GM21717 (cell line): Measurements from ENCODE around the gene SLC25A1.

Experiments used
- ATAC-seq: cut with Tn5 transposase; IDR thresholded peaks from one replicate; pipeline ENCODE4 v1.9.1; 2021; ENCODE audit warnings: mild to moderate bottlenecking, moderate library complexity; ENCODE audit not compliant: unreplicated experiment

Gene SLC25A1

DNA sequence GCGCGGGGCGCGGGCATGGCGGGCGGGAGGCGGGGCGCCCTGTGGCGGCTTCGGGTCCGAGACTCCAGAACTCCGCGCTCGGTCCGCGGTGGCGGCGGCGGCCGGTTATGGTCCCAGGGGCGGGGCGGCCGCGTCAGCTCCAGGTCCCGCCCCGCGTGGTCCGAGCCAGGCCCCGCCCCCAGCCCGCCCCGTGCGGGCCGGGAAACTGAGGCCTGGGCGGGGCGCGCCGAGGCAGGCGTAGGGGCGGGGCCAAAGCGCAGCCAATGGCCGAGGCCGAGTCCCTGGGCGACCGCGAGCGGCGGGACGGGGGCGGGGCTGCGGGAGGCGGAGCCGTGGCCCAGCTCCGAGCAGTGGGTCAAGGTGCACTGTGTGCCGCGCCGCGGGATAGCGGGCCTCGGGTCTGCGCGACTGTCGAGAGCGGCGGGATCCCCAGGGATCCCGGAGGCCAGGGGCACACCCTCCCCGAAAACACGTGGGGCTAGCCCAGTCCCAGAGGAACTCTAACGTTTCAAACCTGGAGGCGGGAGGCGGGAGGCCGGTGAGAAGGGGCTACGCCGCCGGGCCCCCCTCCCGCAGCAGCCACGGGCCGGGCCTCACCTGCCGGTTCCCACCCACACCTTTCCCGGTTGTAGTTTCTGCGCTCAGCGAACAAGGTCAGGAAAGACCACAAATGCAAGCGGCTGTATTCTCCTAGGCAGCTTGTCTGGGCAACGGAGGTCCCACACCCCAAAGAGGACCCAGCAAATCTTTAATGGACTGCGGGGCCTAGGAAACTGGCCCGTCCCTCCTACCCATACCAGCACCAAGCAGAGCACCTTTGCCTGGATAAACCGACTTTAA is at the start of gene SLC25A1:
Gene SLC25A1 (minus strand): TSS at position 80 of the 840 bp plus-strand sequence. CDS start 63 bp downstream, at position 17.
- ATAC-seq: peak; percentile 56

DNA sequence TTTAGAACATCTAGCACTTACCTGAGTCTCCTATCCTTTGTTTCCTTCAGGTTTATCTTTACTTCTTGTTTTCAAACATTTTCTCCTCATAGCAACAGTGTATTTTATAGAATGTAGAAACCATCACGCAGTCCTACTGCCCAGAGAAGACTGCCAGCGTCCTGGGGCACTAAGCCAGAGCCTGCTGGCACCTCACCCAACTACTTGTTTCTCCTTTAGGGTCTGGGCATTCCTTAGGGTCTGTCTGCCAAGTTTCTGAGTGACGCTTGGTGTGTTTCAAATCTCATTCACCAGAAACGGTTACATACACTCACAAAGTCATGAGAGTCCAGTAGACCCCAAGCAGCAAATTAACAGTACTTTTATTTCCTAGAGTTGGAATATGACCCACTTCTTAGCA is 49.6 kb upstream of the SLC25A1 start:
- no peak for ATAC-seq

DNA sequence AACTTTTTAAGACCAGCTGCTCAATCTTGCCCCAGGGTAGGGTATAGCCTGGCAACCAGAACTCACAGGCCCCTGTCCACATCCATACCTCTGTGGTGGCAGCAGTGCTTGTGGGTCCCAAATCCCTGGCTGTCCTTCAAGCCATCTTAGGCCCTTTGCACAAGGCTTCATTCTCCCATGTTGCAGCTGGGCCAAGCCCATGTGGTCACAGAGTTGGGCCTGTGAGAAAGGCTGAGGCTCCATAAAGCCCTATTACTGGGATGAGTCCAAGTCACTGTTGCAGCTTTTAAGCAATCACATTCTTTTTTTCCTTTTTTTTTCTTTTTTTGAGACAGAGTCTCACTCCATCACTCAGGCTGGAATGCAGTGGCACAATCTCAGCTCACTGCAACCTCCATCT is 47.9 kb upstream of the SLC25A1 start:
- ATAC-seq: no peak

DNA sequence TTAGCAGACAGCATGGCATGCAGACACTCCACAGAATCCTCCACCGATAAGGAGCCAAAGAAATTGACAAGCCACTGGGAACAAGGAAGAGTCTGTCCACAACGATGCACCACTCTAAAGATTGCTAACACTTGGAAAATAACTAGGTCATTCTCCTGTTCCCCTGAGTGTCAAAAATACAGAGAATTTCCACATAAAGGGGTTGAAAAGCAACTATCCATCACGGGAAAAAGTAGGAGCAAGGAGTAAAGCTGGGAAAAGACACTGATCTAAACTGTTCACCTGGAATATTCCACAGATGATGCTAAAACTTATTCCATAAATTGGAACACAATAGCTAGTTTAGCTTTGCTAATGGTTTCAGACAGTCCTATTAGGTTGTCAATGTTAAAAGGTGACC is 47.0 kb upstream of the SLC25A1 start:
- ATAC-seq: no peak

DNA sequence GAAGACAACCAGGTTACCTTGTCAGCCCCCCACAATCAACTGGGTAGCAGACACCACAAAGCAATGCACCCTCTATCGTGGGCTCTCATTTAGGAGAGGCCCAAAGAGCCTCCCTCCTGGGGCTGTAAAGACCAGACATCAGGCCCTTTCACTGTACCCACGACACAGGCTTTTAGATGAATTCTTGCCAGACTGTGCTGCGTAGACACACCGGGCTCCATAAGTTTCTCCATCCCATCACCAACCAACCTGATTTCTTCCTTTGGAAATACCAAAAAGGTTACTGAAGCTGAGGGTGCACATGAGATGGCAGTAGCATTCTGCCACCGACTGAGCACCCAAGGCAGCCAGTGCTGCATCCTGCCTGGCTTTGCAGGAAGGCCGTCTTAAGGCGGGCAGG is 46.4 kb upstream of the SLC25A1 start:
- ATAC-seq: no peak

DNA sequence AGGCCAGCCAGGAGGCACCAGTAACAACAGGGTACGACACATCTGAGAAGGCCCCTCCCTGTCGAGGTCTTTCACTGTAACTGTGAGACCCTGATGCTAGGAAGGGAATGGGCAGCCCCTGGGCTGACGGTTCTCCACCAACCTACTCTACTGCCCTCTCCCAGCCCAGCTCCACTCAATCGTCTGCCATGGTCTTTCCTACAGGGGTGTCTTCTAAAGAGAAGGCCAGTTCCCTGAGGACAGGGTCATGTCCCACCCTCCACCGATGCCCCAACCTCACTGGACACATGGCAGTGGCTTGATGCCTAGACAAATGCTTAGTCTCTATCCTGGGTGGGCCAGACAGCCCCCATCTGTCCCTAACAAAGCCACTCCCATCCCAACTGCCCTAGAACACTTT is 46.0 kb upstream of the SLC25A1 start:
- ATAC-seq: no peak

DNA sequence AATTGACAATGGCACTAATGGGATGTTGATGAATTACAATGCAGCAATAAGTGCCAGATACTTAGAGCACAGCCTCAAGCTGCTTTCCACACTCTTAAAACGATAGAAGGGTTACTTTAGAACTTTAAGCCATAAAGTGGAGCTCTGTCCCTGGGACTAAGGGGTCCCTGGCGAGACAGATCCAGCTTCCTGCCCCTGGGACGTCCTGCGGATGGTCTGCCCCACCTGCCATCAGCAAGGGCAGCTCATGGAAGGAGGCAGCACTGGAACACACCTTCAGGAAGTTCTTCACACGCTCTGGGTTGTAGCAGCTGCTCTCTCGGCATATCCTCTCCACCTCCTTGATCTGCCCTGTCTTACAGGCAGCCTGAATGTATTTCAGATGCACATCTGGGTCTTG is 45.1 kb upstream of the SLC25A1 start:
- no peak for ATAC-seq

DNA sequence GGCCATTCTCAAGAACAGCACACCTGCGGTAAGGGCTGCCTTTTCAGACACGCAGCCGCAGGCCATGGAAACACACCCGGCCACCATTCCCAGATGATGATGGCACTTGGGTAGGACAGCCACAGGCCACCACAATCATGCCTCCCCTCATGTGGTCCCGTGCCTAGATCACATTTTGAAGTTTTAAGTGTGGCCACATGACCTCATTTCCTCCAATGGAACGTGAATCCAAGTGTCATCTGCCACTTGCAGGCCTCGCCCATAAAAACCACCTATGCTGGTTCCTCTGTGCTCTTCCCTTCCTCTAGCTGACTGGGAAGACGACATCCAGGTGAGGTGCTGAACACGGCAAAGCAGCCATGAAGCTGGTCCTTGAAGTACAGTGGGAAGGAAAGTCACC is 44.6 kb upstream of the SLC25A1 start:
- no peak for ATAC-seq

DNA sequence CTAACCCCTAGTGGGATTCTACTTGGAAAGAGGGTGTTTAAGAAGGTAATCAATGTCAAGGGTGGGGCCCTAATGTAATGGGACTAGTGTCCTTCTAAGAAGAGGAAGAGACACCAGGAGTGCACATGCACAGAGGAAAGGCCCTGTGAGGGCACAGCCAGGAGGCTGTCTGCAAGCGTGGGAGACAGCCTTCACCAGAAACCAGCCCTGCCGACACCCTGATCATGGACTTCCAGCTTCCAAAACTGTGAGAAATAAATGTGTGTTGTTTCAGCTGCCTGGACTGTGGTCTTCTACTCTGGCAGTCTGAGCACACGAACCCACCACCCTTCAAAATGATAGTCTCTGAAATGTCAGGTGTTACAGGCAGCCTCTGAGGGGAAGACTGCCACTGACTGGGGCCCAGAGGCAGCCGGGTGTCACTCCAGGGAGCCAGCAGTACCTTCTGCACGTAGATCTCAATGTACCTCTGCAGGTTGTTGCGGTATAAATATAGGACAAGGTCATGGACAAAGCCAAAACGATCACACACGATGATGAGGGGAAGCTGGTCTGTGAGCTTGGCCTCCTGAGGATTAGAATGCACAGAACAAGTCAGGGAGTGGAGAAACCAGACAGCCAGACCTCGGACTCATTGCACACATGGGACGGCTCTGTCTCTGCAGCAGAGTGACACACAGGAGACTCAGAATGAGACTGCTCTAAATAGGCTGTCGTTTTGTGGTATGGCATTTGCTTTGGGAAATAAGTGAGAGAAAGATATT is 43.9 kb upstream of the SLC25A1 start:
- ATAC-seq: no peak

DNA sequence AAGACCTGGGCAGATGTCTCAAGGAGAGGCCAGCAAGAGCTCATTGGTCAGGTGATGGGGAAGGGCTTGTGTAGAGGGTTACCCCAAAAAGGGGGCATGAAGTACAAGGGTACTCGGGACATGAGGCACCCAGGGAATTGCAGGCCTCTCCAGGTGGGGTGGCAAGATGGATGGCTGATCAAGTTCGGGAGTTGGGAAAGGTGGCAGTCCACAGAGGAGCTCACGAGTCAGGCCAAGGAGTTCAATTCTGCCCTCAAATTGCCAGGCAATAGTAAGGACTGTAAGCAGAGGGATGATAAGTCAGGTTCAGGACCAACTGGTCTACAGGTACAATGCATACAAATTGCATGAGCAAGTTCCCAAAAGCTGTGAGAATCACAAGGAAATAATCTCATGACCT is 42.3 kb upstream of the SLC25A1 start:
- no peak for ATAC-seq

DNA sequence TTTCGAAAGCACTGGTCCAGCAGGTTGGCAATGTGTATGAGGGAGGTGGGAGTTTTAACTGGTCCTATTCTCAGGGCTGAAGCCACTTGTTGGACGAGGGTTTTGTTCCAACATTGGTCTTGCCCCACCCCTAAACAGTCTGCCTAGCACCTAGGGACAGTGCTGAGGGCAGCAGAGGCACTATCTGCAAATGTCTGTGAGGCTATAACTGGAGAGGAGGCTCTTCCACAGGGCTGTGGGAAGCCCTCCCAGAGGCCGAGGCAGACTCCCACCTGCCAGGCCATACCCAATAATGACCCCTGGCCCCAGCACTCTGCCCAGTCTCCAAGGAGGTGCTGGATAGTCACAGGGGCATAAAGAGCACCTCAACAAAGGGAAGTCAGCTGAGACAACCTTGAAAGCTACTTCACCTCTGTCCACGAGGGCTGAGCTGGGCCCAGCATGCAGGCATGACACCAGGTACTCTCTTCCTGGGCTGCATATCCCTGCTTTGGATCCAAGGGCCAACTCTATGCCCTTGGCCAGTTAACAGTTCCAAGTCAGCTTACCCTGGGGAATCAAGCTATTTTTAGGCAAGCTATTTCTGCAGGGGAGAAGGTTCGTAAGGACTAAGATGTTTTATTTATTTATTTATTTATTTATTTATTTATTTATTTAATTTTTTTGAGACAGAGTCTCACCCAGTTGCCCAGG is 40.2 kb upstream of the SLC25A1 start:
- ATAC-seq: no peak

DNA sequence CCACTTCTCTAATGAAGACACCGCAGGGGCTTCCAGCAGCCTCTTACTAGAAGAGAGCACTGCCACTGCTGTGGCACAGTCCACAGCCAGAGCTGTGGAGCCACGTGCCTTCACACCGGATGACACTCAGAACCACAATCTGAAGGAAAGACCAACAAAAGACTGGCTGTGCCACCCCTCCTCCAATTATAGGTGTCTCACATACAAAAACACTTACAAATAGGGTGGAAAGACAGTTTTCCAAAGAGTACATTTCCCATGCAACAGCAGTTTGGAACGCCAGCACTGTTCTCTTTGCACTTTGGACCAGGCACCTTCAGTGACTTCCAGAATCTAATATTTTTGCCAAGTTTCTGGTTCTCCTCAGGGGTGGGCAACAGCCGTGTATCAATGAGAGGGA is 38.0 kb upstream of the SLC25A1 start:
- no peak for ATAC-seq

DNA sequence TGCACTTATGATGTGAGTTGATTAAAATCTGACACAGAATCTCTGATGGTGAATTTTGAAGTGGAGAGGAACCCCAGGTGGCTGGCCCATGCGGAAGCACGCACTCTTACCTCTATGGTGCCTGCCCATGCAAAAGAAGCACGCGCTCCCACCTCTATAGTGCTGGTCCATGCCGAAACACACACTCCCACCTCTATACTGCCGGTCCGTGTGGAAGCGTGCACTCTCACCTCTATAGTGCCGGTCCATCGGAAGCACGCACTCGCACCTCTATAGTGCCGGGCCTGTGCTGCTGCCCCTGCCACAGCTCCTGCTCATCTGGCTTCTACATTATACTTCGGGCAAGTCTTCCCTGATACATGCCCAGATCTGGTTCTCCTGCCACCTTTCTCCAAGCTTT is 36.8 kb upstream of the SLC25A1 start:
- ATAC-seq: no peak

DNA sequence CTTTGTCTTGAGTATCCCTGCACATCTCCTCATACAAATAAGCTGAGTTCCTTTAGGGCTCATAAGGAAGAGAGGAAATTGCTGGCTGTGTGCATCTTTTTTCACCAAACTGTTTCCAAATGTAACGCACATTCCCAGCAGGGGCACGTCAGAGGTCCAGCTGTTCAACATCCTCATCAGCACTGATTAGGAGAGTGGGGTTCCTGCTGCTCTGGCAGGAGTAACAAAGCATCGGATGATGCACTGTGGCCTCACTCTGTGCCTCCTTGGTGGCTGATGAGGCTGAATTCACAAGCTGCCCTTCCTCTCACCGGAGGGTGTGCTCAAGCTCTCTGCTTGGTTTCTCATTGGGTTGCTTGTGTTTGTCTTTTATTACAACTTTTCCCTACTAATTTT is 35.5 kb upstream of the SLC25A1 start:
- ATAC-seq: no peak

DNA sequence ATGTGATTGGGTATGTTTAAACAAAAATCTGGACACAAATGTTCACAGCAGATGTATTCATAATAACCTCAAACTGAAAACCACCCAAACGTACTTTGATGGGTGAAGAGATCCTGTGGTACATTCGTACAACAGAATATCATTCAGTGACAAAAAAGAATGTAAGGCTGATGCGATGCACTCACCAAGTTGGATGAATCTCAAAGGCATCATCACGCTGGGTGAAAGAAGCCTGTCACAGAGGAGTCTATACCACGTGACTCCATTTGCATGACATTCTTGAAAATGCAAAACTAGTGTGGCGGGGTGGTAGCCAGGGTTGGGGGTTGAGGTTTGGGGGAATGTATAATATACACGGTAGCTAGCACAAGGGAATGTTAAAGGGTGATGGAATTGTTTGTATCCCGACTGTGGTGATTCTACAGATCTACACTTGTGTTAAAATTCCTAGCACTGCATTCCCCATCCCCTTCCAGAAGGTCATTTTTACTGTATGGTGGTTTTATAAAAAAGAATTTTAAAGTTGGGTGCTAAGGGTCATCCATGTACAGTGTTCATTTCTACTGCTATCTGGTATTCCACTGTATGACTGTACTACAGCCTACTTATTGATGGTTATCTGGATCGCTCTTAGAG is 35.0 kb upstream of the SLC25A1 start:
- ATAC-seq: no peak

DNA sequence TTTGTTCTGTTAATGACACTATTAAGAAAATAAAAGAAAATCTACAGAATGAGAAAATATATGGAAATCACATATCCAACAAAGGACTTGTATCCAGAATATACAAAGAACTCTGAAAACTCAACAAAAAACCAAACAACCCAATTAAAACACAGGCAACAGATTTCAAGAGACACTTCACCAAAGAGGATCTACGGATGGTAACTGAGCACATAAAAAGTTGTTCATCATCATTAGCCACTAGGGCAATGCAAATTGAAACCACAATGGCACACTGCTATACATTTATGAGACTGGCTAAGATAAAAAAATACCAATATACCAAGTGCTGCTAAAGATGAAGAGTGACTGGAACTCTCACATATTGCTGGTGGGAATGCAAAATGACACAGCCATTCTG is 34.5 kb upstream of the SLC25A1 start:
- ATAC-seq: no peak

DNA sequence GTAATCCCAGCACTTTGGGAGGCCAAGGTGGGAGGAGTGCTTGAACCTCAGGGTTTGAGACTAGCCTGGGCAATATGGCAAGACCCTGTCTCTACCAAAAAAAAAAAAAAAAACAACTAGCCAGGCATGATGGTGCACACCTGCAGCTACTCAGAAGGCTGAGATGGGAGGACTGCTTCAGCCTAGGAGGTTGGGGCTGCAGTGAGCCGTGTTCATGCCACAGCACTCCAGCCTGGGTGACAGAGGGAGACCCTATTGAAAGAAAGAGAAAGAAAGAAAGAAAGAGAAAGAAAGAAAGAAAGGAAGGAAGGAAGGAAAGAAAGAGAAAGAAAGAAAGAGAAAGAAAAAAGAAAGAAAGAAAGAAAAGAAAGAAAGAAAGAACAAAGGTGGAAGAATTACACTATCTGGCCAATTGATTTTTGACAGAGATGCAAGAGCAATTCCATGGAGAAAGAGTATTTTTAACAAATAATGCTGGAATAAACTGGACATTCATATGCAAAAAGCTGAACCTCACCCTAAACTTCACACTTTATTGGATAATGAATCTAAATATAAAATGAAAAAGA is 33.9 kb upstream of the SLC25A1 start:
- no peak for ATAC-seq

DNA sequence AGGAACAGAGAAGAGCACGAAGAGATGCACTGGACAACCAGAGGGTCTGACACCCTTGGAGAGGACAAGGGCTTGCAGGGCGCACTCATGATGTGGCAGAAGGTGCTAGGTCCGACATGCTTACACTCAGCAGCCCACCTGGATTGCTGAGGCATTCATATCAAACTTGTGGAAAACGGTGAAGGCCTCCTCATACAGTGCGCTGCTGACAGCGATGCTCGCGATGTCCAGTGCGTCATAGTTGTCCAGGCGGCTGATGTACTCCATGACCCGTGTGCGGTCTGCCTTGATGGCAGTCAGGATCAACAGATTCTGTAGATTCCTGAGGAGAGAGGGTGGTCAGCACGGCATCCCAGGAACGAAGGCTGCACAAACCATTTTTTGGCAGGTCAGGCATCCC is 31.7 kb upstream of the SLC25A1 start:
- ATAC-seq: no peak

DNA sequence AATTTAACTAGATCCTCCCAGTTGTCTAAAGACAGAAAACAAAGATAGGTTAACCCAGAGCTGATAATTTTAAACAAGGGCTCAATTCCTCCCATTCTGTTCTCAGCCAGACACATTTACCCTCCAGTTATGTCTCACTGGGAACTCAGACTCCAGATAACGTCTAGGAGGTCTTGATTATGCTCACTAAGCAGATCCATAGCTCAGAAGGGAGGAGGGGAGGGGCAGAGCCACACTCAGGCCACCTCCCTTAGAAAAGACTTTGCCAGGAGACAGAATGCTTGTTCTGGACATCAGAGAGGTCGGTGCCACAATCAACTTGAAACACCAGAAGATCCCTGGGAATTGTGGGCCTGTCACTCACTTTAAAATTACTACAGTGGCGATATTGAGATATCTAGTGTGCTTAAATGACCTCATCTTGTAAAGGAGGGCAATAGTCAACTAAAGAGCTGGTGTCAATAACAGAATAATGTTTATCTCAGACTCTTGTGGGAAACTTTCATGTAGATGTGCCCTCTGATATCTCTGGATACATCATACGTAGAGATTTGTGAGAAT is 29.8 kb upstream of the SLC25A1 start:
- ATAC-seq: no peak

DNA sequence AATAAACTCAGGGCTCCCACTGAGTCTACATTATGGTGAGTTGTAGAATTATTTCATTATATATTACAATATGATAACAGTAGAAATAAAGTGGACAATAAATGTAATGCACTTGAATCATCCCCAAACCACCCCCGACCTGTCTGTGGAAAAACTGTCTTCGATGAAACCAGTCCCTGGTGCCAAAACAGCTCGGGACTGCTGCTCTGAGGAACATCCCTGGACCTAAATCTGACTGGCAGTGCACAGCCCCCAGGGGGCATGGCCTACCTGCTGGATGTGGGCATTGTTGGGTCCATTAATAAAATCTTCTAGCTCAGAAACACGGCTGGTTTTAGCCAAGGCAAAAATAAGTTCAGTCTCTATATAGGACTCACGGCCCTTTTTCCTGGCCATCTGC is 29.3 kb upstream of the SLC25A1 start:
- no peak for ATAC-seq

DNA sequence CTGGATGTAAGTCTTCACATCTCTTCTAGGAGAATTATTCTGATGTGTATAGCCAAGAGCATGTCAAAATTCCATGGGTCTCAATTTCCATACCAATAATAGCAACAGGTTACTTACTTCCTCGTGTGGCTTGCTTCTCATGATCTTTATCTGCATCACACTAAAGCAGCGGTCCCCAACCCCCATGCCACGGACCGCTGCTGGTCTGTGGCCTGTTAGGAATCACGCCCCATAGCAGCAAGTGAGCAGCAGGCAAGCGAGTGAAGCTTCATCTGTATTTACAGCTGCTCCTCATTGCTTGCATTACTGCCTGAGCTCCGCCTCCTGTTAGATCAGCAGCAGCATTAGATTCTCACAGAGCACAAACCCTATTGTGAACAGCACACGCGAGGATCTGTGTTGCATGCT is 28.9 kb upstream of the SLC25A1 start:
- ATAC-seq: no peak
